Measurements from ENCODE around the gene ST7. TPM values are rescaled to one million over a fixed set of nuclear protein-coding genes. Genes with fewer than 3 reads are reported as not detected.

Gene ST7
- total and polyA plus RNA-seq, 2 of the 13 experiments (the other 11 are each of a cell fraction or from before 2014, with no cell fraction given) = 17.3 to 23.5 TPM

DNA sequence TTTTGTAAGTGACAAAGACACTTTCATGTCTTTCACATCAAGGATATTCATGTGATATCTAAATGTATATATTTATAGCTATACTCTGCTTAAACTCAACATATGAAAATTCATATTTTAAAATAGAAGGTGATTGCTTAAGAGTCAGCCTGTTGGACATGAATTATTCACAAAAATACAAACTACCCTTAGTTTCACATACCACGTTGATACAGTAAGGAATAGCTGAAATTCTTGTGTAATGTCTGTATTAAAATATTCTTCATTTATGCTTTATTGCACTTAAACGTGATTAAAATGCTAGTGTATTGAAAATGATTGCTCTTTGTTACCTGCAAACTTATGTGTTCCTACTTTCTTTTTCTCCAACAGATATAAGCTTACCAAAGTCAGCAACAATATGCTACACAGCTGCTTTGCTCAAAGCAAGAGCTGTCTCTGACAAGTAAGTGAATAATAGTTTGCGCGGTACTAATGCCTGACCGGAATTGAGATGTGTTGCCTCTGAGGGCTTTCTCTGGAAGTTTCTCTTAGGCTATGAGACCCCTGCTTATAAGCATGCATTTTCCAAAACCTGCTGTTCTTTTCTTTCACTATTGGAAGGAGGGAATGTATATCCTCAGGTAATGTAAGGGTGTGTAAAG is 235.8 kb downstream of the ST7 start:
- H2AFZ ChIP-seq (ENCODE audit: low read length) = no peak overlapping the region
- H3K27ac ChIP-seq (ENCODE audit: extremely low read length, insufficient read depth, low read length) = no peak overlapping the region
- no peak for TF ChIP-seq ZIK1 (CRISPR knock-in tag; IDR thresholded peaks at IDR 0.05; ENCODE audit: borderline replicate concordance, low read depth)
- TF ChIP-seq ZNF382 (CRISPR knock-in tag; IDR thresholded peaks at IDR 0.05; ENCODE audit: borderline replicate concordance) = no peak
- TF ChIP-seq, protein P1, sequence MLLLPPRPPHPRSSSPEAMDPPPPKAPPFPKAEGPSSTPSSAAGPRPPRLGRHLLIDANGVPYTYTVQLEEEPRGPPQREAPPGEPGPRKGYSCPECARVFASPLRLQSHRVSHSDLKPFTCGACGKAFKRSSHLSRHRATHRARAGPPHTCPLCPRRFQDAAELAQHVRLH (CRISPR knock-in tag; IDR thresholded peaks at IDR 0.05; ENCODE audit: borderline replicate concordance, low read depth) = no peak
- TF ChIP-seq KAT2B (IDR thresholded peaks at IDR 0.05; ENCODE audit: borderline replicate concordance, low read depth, low read length) = no peak
- TF ChIP-seq FOXA3 (CRISPR knock-in tag; IDR thresholded peaks at IDR 0.05) = no peak
- TF ChIP-seq, protein P2, sequence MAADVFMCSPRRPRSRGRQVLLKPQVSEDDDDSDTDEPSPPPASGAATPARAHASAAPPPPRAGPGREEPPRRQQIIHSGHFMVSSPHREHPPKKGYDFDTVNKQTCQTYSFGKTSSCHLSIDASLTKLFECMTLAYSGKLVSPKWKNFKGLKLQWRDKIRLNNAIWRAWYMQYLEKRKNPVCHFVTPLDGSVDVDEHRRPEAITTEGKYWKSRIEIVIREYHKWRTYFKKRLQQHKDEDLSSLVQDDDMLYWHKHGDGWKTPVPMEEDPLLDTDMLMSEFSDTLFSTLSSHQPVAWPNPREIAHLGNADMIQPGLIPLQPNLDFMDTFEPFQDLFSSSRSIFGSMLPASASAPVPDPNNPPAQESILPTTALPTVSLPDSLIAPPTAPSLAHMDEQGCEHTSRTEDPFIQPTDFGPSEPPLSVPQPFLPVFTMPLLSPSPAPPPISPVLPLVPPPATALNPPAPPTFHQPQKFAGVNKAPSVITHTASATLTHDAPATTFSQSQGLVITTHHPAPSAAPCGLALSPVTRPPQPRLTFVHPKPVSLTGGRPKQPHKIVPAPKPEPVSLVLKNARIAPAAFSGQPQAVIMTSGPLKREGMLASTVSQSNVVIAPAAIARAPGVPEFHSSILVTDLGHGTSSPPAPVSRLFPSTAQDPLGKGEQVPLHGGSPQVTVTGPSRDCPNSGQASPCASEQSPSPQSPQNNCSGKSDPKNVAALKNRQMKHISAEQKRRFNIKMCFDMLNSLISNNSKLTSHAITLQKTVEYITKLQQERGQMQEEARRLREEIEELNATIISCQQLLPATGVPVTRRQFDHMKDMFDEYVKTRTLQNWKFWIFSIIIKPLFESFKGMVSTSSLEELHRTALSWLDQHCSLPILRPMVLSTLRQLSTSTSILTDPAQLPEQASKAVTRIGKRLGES (CRISPR knock-in tag; IDR thresholded peaks at IDR 0.05; ENCODE audit: borderline replicate concordance) = no peak
- FAIRE-seq (no peak), ATAC-seq (no peak), DNase-seq (ENCODE audit: low spot score) (no peak)
- H3K9me3 ChIP-seq (ENCODE audit: low read length) = no peaks in the 10 kb centered on the region
- no peak overlapping the region for H3K4me3 ChIP-seq (replicated peaks in 1 of 3; ENCODE audit: insufficient read depth in 1 of 3, low read depth in 2 of 3, low read length in 3 of 3)
- H3K36me3 ChIP-seq (replicated peaks in 1 of 2; ENCODE audit: control insufficient read depth in 1 of 2, insufficient read depth in 2 of 2, low read length in 2 of 2) = peaks cover 3 to 7% of the 10 kb centered on the region in 2 experiments; a peak in 3 of 5 replicates
- H3K4me1 ChIP-seq (ENCODE audit: insufficient read depth, low read length) = no peaks in the 10 kb centered on the region
- BruUV-seq (replicated peaks) = no TSS peak
- no peaks in the 10 kb centered on the region for H4K20me1 ChIP-seq (ENCODE audit: insufficient read depth, low read length)
- WGBS (ENCODE audit: low lambda C conversion rate) = 94% methylated on average over 5 of the region's 5 CpGs
- H3K79me2 ChIP-seq (ENCODE audit: insufficient read depth, low read length) = no peaks in the 10 kb centered on the region
- H3K9ac ChIP-seq (ENCODE audit: insufficient read depth, low read depth, low read length) = no peak overlapping the region
- intact Hi-C loops (cut with micrococcal nuclease; ENCODE audit: unreplicated experiment) = no loop called here
- ChIA-PET POLR2A (no interaction called here), CTCF (ENCODE audit: low intra/inter-chr PET ratio, low total read pairs) (no interaction called here)
- H3K4me2 ChIP-seq (ENCODE audit: low read depth, low read length) = no peak overlapping the region
- in situ Hi-C loops (cut with HindIII; ENCODE audit: extremely low pct_ligation_motif_present, low pct_unique_long_range_greater_than_20kb) = no loop called here
- H3K27me3 ChIP-seq (ENCODE audit: control insufficient read depth in 1 of 2, insufficient read depth in 2 of 2, low read length in 2 of 2) = no peaks in the 10 kb centered on the region
